ENCODE measurements around the gene SOCS7.

Gene SOCS7

DNA sequence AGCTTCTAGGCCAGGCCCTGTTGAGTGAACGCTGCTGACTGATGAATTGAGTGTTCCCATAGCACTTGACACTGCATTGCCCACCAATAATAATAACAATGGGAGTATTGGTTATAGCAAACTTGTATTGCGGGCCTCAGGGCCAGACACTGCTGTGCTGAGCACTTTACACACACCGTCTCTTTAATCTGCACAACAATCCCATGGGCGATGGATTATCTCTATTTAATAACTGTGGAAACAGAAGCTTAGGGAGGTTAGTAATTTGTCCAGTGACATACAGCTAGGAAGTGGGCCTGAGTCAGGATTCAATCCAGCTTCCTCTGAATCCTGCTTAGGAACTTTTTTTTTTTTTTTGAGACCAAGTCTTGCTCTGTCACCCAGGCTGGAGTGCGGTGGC is 87.8 kb downstream of the SOCS7 start:
- Histone ChIP-seq H2BK5ac (ENCODE audit: low read length) (no peak overlapping the region), H3K4me1 (ENCODE audit: control insufficient read depth in 2 of 2, insufficient read depth in 1 of 2, low read depth in 1 of 2, low read length in 2 of 2) (peaks cover 2 to 9% of the 10 kb centered on the region in 2 donors), H3K18ac (ENCODE audit: low read length) (no peak overlapping the region), H2AK5ac (ENCODE audit: low read depth, low read length) (no peak overlapping the region), H3K14ac (ENCODE audit: low read length) (no peak overlapping the region), H3K27me3 (ENCODE audit: control insufficient read depth in 3 of 3, insufficient read depth in 3 of 3, low read depth in 1 of 3, low read length in 3 of 3) (no peaks in the 10 kb centered on the region), H3K4me3 (ENCODE audit: low read length in 2 of 2) (no peak overlapping the region), H3K4me2 (ENCODE audit: insufficient read depth, low read length, poor library complexity, severe bottlenecking) (no peak overlapping the region), H3K36me3 (replicated peaks in 1 of 2; ENCODE audit: control insufficient read depth in 2 of 2, insufficient read depth in 2 of 2, low read length in 2 of 2) (no peaks in the 10 kb centered on the region), H2AFZ (ENCODE audit: low read length) (no peak overlapping the region), H3K4ac (ENCODE audit: low read length) (no peak overlapping the region), H4K91ac (ENCODE audit: low read depth, low read length, poor library complexity) (no peak overlapping the region), H3K79me1 (ENCODE audit: low read depth, low read length) (no peaks in the 10 kb centered on the region), H4K8ac (ENCODE audit: low read depth, low read length) (no peak overlapping the region), H3K23ac (ENCODE audit: low read depth, low read length, poor library complexity) (no peak overlapping the region), H2BK15ac (ENCODE audit: low read length) (no peak overlapping the region), H2BK120ac (ENCODE audit: low read depth, low read length) (no peak overlapping the region), H3K27ac (replicated peaks; ENCODE audit: low read length) (no peak overlapping the region), H3K9ac (ENCODE audit: low read depth, low read length, poor library complexity) (no peak overlapping the region), H3K9me3 (replicated peaks in 1 of 2; ENCODE audit: control insufficient read depth in 2 of 2, insufficient read depth in 1 of 2, low read depth in 1 of 2, low read length in 2 of 2) (no peaks in the 10 kb centered on the region), H2BK12ac (ENCODE audit: low read length) (no peak overlapping the region)
- no peak for DNase-seq (ENCODE audit: low spot score)
- no CpG with 5 or more reads among the region's 5 CpGs for WGBS, 2 donors (ENCODE audit: extremely low coverage in 2 of 2, insufficient read length in 2 of 2, insufficient replicate concordance in 1 of 2)

GRCh38 chr17:38440614-38441397 is 89.2 kb downstream of the SOCS7 start:
- H2BK5ac ChIP-seq (ENCODE audit: low read length) = no peak overlapping the region
- no peak overlapping the region for H2BK15ac ChIP-seq (ENCODE audit: low read length)
- no peak overlapping the region for H2BK12ac ChIP-seq (ENCODE audit: low read length)
- H3K4me3 ChIP-seq (ENCODE audit: low read length in 2 of 2) = peak overlapping the region in 1 of 2 donors; percentile 22
- no peaks in the 10 kb centered on the region for H3K79me1 ChIP-seq (ENCODE audit: low read depth, low read length)
- peaks cover 4 to 9% of the 10 kb centered on the region in 2 donors for H3K4me1 ChIP-seq (ENCODE audit: control insufficient read depth in 2 of 2, insufficient read depth in 1 of 2, low read depth in 1 of 2, low read length in 2 of 2)
- H4K8ac ChIP-seq (ENCODE audit: low read depth, low read length) = no peak overlapping the region
- H3K4me2 ChIP-seq (ENCODE audit: insufficient read depth, low read length, poor library complexity, severe bottlenecking) = no peak overlapping the region
- WGBS, 2 donors (ENCODE audit: extremely low coverage in 2 of 2, insufficient read length in 2 of 2, insufficient replicate concordance in 1 of 2) = no CpG with 5 or more reads among the region's 16 CpGs
- no peaks in the 10 kb centered on the region for H3K27me3 ChIP-seq (ENCODE audit: control insufficient read depth in 3 of 3, insufficient read depth in 3 of 3, low read depth in 1 of 3, low read length in 3 of 3)
- no peak overlapping the region for H3K9ac ChIP-seq (ENCODE audit: low read depth, low read length, poor library complexity)
- H3K14ac ChIP-seq (ENCODE audit: low read length) = no peak overlapping the region
- no peak overlapping the region for H3K4ac ChIP-seq (ENCODE audit: low read length)
- no peak overlapping the region for H3K18ac ChIP-seq (ENCODE audit: low read length)
- no peaks in the 10 kb centered on the region for H3K36me3 ChIP-seq (replicated peaks in 1 of 2; ENCODE audit: control insufficient read depth in 2 of 2, insufficient read depth in 2 of 2, low read length in 2 of 2)
- no peaks in the 10 kb centered on the region for H3K9me3 ChIP-seq (replicated peaks in 1 of 2; ENCODE audit: control insufficient read depth in 2 of 2, insufficient read depth in 1 of 2, low read depth in 1 of 2, low read length in 2 of 2)
- DNase-seq (ENCODE audit: low spot score) = no peak
- no peak overlapping the region for H2AK5ac ChIP-seq (ENCODE audit: low read depth, low read length)
- no peak overlapping the region for H4K91ac ChIP-seq (ENCODE audit: low read depth, low read length, poor library complexity)
- no peak overlapping the region for H3K27ac ChIP-seq (replicated peaks; ENCODE audit: low read length)
- H2BK120ac ChIP-seq (ENCODE audit: low read depth, low read length) = no peak overlapping the region
- H3K23ac ChIP-seq (ENCODE audit: low read depth, low read length, poor library complexity) = no peak overlapping the region
- no peak overlapping the region for H2AFZ ChIP-seq (ENCODE audit: low read length)

GRCh38 chr17:38441429-38442061 is 89.9 kb downstream of the SOCS7 start:
- no peak overlapping the region for H4K8ac ChIP-seq (ENCODE audit: low read depth, low read length)
- no peaks in the 10 kb centered on the region for H3K9me3 ChIP-seq (replicated peaks in 1 of 2; ENCODE audit: control insufficient read depth in 2 of 2, insufficient read depth in 1 of 2, low read depth in 1 of 2, low read length in 2 of 2)
- H3K27ac ChIP-seq (replicated peaks; ENCODE audit: low read length) = no peak overlapping the region
- H3K79me1 ChIP-seq (ENCODE audit: low read depth, low read length) = no peaks in the 10 kb centered on the region
- H3K14ac ChIP-seq (ENCODE audit: low read length) = no peak overlapping the region
- H4K91ac ChIP-seq (ENCODE audit: low read depth, low read length, poor library complexity) = no peak overlapping the region
- H2BK5ac ChIP-seq (ENCODE audit: low read length) = no peak overlapping the region
- no peak overlapping the region for H2BK12ac ChIP-seq (ENCODE audit: low read length)
- H3K4me3 ChIP-seq (ENCODE audit: low read length in 2 of 2) = no peak overlapping the region
- H3K4ac ChIP-seq (ENCODE audit: low read length) = no peak overlapping the region
- H2BK15ac ChIP-seq (ENCODE audit: low read length) = no peak overlapping the region
- H3K4me1 ChIP-seq (ENCODE audit: control insufficient read depth in 2 of 2, insufficient read depth in 1 of 2, low read depth in 1 of 2, low read length in 2 of 2) = peaks cover 4 to 8% of the 10 kb centered on the region in 2 donors
- H3K27me3 ChIP-seq (ENCODE audit: control insufficient read depth in 3 of 3, insufficient read depth in 3 of 3, low read depth in 1 of 3, low read length in 3 of 3) = no peaks in the 10 kb centered on the region
- H3K4me2 ChIP-seq (ENCODE audit: insufficient read depth, low read length, poor library complexity, severe bottlenecking) = no peak overlapping the region
- WGBS, 2 donors (ENCODE audit: extremely low coverage in 2 of 2, insufficient read length in 2 of 2, insufficient replicate concordance in 1 of 2) = no CpG with 5 or more reads among the region's 9 CpGs
- H3K23ac ChIP-seq (ENCODE audit: low read depth, low read length, poor library complexity) = no peak overlapping the region
- H2AFZ ChIP-seq (ENCODE audit: low read length) = no peak overlapping the region
- no peak overlapping the region for H3K18ac ChIP-seq (ENCODE audit: low read length)
- no peaks in the 10 kb centered on the region for H3K36me3 ChIP-seq (replicated peaks in 1 of 2; ENCODE audit: control insufficient read depth in 2 of 2, insufficient read depth in 2 of 2, low read length in 2 of 2)
- no peak overlapping the region for H3K9ac ChIP-seq (ENCODE audit: low read depth, low read length, poor library complexity)
- no peak for DNase-seq (ENCODE audit: low spot score)
- H2AK5ac ChIP-seq (ENCODE audit: low read depth, low read length) = no peak overlapping the region
- H2BK120ac ChIP-seq (ENCODE audit: low read depth, low read length) = no peak overlapping the region

DNA sequence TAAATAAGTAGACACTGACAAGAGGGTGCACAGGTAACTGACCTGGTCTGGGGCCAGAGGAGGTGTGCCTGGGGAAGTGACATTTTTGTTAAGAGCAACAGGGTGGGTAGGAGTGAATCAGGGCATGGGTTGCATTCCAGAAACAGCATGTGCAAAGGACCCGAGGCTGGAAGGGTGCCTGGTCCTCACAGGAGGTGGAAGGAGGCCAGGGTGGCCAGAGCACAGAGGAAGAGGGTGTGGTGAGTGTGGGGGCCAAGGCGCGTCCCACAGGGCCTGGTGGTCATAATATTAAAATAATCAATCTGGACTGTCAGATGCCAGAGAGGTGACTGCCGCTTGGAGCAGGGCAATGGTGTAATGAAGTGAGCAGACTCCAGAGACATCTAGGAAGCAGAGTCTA is 90.9 kb downstream of the SOCS7 start:
- Histone ChIP-seq H3K27me3 (ENCODE audit: control insufficient read depth in 3 of 3, insufficient read depth in 3 of 3, low read depth in 1 of 3, low read length in 3 of 3) (no peaks in the 10 kb centered on the region), H3K18ac (ENCODE audit: low read length) (no peak overlapping the region), H3K4me2 (ENCODE audit: insufficient read depth, low read length, poor library complexity, severe bottlenecking) (no peak overlapping the region), H2BK5ac (ENCODE audit: low read length) (no peak overlapping the region), H2BK15ac (ENCODE audit: low read length) (no peak overlapping the region), H2BK120ac (ENCODE audit: low read depth, low read length) (no peak overlapping the region), H2AK5ac (ENCODE audit: low read depth, low read length) (no peak overlapping the region), H2BK12ac (ENCODE audit: low read length) (no peak overlapping the region), H3K4me3 (ENCODE audit: low read length in 2 of 2) (peak overlapping the region in 1 of 2 donors; percentile 28), H3K23ac (ENCODE audit: low read depth, low read length, poor library complexity) (no peak overlapping the region), H3K9me3 (replicated peaks in 1 of 2; ENCODE audit: control insufficient read depth in 2 of 2, insufficient read depth in 1 of 2, low read depth in 1 of 2, low read length in 2 of 2) (no peaks in the 10 kb centered on the region), H4K91ac (ENCODE audit: low read depth, low read length, poor library complexity) (no peak overlapping the region), H3K27ac (replicated peaks; ENCODE audit: low read length) (no peak overlapping the region), H3K14ac (ENCODE audit: low read length) (no peak overlapping the region), H4K8ac (ENCODE audit: low read depth, low read length) (no peak overlapping the region), H3K79me1 (ENCODE audit: low read depth, low read length) (no peaks in the 10 kb centered on the region), H3K4ac (ENCODE audit: low read length) (no peak overlapping the region), H3K4me1 (ENCODE audit: control insufficient read depth in 2 of 2, insufficient read depth in 1 of 2, low read depth in 1 of 2, low read length in 2 of 2) (peaks cover 4 to 8% of the 10 kb centered on the region in 2 donors), H3K9ac (ENCODE audit: low read depth, low read length, poor library complexity) (no peak overlapping the region), H2AFZ (ENCODE audit: low read length) (no peak overlapping the region), H3K36me3 (replicated peaks in 1 of 2; ENCODE audit: control insufficient read depth in 2 of 2, insufficient read depth in 2 of 2, low read length in 2 of 2) (no peaks in the 10 kb centered on the region)
- WGBS, 2 donors (ENCODE audit: extremely low coverage in 2 of 2, insufficient read length in 2 of 2, insufficient replicate concordance in 1 of 2) = no CpG with 5 or more reads among the region's 4 CpGs
- DNase-seq (ENCODE audit: low spot score) = no peak

Measured in neuronal stem cell (in vitro differentiated cells).